ENCODE results near the gene ABTB1.

DNA sequence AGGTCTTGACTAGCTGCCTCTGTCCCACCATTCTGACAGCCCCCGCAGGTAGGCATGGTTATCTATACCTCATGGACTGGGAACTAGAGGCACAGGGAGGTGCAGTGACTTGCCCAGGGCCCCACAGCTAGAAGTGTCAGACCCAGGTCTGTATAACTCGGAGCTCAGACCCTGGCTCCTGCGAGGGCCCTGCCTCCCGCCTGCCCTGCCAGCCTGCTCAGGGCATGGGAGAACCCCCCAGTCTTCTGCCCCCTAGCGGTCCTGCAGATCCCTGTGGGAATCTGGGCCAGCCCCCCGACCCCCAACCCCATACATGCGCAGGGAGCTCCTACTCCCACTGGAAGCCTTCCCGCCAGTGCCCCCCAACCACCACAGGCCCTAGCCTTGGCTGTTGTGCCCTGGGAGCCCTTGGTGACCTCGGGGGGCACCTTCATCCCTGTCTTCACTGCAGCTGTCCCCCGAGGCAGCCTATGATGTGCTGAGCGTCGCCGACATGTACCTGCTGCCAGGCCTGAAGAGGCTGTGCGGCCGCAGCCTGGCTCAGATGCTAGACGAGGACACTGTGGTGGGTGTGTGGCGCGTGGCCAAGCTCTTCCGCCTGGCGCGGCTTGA lies 6.9 kb downstream of the ABTB1 start:
- TF ChIP-seq, protein P1, sequence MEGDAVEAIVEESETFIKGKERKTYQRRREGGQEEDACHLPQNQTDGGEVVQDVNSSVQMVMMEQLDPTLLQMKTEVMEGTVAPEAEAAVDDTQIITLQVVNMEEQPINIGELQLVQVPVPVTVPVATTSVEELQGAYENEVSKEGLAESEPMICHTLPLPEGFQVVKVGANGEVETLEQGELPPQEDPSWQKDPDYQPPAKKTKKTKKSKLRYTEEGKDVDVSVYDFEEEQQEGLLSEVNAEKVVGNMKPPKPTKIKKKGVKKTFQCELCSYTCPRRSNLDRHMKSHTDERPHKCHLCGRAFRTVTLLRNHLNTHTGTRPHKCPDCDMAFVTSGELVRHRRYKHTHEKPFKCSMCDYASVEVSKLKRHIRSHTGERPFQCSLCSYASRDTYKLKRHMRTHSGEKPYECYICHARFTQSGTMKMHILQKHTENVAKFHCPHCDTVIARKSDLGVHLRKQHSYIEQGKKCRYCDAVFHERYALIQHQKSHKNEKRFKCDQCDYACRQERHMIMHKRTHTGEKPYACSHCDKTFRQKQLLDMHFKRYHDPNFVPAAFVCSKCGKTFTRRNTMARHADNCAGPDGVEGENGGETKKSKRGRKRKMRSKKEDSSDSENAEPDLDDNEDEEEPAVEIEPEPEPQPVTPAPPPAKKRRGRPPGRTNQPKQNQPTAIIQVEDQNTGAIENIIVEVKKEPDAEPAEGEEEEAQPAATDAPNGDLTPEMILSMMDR (IDR thresholded peaks at IDR 0.05; ENCODE audit: low read depth, low read length), result no peak
- no peak for TF ChIP-seq POLR2A (IDR thresholded peaks at IDR 0.05; ENCODE audit: extremely low read depth, insufficient read length)
